DMS114 treated with DMSO at 0.1 percent for 48 hours (cell line): ENCODE data around the gene MSMP.

Source experiments
- DNase-seq: peaks from one replicate; lab custom pipeline; 2025; ENCODE audit not compliant: unreplicated experiment; lab: John Stamatoyannopoulos, UW

The MSMP gene

DNA sequence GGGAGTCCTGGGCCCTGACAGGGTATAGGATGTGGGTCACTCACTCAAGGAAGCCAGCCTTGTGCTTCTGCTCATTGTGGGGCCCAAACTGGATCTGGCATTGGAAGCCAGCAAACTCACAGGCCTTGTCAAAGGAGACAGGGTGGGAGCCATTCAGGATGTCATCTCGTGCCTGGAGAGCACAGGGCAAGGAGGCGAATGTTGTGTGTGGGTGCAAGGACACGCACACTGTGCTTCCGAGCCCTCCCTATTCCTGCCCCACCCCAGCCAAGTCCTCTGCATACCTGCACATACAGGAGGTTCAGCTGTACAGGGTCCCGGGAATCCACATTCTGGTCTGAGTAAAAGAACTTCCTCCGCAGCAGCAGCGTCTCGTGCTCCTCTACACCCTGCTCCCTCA lies 30.2 kb downstream of the MSMP start:
- no peak for DNase-seq

DNA sequence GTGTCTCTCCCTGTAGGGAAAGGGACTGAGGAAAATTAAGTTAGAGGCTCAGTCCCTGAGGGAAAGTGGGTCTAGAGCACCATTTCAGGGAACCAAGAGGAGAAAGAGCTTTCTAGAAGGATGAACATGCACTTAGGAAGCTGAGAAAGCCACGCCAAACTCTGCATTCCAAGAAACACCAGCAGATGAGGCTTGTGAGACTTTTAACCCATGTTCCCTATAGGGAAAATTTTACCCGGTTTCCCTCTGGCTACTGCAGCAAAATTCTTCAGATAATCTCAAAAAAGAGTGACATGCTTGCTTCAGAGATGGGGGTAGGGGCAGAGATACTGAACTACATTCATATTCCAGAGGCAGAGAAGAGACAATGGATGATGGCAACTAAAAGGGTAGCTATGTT lies 30.6 kb downstream of the MSMP start:
- DNase-seq: no peak

DNA sequence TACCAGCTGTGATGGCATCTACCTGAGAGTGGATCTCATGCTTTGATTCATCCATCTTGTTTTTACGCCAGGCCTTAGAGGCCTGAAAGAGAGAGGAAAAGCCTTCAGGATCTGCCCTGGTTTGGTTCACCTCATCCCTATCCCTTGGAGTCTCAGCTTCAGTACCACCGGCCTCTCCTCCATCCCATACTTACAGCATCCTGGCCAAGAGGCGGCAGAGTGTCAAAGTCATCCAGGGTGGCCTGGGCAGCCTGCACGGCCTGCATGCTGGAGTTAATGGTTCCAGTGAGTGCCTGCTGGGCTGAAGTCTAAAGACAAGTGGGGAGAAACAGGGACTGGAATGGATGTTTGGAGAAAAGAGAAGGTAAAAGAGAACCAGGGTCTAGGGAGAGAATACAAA lies 34.5 kb downstream of the MSMP start:
- DNase-seq: no peak

GRCh38 chr9:35718721-35719511 lies 35.2 kb downstream of the MSMP start:
- no peak for DNase-seq

- no peak for DNase-seq
Measured at GRCh38 chr9:35717132-35717870, 36.8 kb downstream of the MSMP start.

GRCh38 chr9:35716230-35716629 lies 37.8 kb downstream of the MSMP start:
- no peak for DNase-seq

- no peak for DNase-seq
Measured at GRCh38 chr9:35714579-35715252, 39.4 kb downstream of the MSMP start.

- DNase-seq: no peak
Measured at GRCh38 chr9:35714123-35714522, 40.0 kb downstream of the MSMP start.

GRCh38 chr9:35713578-35713977 lies 40.5 kb downstream of the MSMP start:
- no peak for DNase-seq

DNA sequence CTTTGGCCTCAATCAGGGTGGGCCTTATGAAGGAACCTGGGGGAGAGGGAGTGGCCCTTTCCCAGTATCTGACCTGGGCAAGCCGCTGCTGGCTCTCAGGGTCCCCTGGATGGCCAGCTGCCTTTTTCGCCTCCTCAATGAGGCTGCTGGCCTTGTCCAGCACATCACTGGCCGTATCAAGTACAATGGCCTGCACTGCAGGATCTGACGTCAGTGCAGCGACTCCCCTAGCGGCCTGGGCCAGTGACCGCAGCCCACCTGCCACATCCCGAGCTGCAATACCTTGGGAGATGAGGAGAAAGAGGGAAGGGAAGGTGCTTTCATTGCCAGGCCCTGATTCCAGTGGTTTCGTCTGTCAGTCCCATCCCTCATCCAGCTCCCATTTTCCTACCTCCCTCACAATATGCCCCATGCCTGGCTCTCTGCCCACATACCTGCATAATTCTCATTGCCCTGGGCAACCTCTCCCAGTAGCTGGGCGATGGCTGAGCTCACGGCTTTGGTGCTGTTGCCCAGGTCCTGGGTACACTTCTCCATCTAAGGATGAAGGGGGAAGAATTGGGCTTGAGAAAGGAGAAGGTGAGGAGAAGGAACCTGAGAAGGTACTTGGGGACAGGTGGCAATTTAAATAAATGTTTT lies 41.2 kb downstream of the MSMP start:
- no peak for DNase-seq

- DNase-seq: no peak
Measured at GRCh38 chr9:35711501-35712428, 42.3 kb downstream of the MSMP start.

GRCh38 chr9:35710818-35711500 lies 43.1 kb downstream of the MSMP start:
- DNase-seq: no peak

GRCh38 chr9:35708146-35708545 lies 45.9 kb downstream of the MSMP start:
- no peak for DNase-seq

GRCh38 chr9:35706951-35707350 lies 47.1 kb downstream of the MSMP start:
- DNase-seq: no peak

GRCh38 chr9:35705836-35706430 lies 48.1 kb downstream of the MSMP start:
- DNase-seq: no peak

- no peak for DNase-seq
Measured at GRCh38 chr9:35705372-35705771, 48.7 kb downstream of the MSMP start.

DNA sequence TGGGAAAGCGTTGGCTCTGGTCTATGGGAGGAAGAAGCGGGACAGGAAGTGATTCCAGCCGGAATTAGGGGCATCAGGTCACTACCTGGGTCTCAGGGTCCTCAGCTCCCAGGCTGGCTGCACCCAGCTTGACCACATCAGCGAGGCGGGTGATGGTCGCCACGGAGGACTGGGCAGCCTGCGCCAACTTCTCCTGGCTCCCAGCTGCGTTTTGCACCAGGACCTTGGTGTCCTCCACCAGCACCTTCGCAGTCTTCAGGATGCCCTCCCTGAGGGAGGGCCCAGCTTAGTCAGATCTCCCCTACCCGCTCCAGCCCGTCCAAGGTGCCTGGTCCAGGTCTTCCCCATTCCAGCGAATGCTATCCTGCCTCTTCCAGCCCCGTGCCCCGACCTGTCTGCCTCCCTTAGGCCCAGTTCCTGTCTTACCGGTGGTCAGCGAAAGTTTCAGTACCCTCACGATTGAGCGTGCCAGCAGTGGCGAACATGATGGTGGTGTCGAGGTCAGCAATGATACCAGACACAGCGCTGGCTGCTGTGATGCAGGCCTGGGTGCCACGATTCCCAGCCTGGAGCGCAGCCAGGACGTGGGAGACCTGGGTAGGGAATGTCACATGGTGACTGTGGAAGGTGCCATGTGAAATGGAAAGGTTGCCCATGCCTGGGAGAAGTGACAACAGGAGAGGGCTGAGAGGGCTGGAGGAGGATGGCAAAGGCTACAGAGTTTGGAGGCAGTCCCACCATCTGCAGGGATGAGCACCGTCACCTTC lies 50.0 kb downstream of the MSMP start:
- DNase-seq: no peak
